Adrenal gland (tissue), 12 donors: ENCODE results near the gene ADK. TPM values are rescaled to one million over a fixed set of nuclear protein-coding genes. Genes with fewer than 3 reads are reported as not detected.

ENCODE experiments used
- DNase-seq, 7 donors: peaks; one replicate each; pipeline ENCODE4 v3.0.0-alpha.2; 2019 to 2020
- H3K27ac ChIP-seq, 5 donors: fragments of 200-600 bp; sonication (generic) in 4 of 5; 1 replicate in 3 of 5; 2 replicates in 2 of 5; pipeline versions ENCODE4 v1.5.1 to v1.8.0; 2016 to 2020; ENCODE audit warnings: mild to moderate bottlenecking in 1 of 5
- H3K27me3 ChIP-seq: fragments of 200-600 bp; 2 replicates; pipeline ENCODE4 v1.8.0; 2021
- H3K36me3 ChIP-seq, 2 donors: fragments of 200-600 bp; replicated peaks in 1 of 2; 1 replicate in 1 of 2; 2 replicates in 1 of 2; pipeline versions ENCODE4 v1.5.1 to v1.8.0; 2018 to 2022
- H3K4me1 ChIP-seq, 2 donors: fragments of 200-600 bp; replicated peaks in 1 of 2; 1 replicate in 1 of 2; 2 replicates in 1 of 2; pipeline versions ENCODE4 v1.5.1 to v1.8.0; 2018 to 2021
- H3K4me3 ChIP-seq, 4 donors: fragments of 200-600 bp; sonication (generic) in 3 of 4; one replicate each; pipeline ENCODE4 v1.5.1; 2016 to 2018
- H3K9me3 ChIP-seq, 3 donors: fragments of 200-600 bp; sonication (generic) in 1 of 3; replicated peaks in 1 of 3; 1 replicate in 2 of 3; 2 replicates in 1 of 3; pipeline versions ENCODE4 v1.5.1 to v1.8.0; 2016 to 2021
- CTCF ChIP-seq, 6 experiments: fragments of 450-650 bp in 4 of 6; fragments of 200-600 bp in 2 of 6; sonication (generic) in 1 of 6; IDR thresholded peaks; 1 replicate in 5 of 6; 2 replicates in 1 of 6; pipeline versions ENCODE4 v1.5.1 to v1.8.0; 2016 to 2021; ENCODE audit warnings: antibody characterized with exemption in 6 of 6, mild to moderate bottlenecking in 2 of 6, moderate library complexity in 1 of 6
- POLR2A ChIP-seq, 2 donors: fragments of 450-650 bp; IDR thresholded peaks; one replicate each; pipeline ENCODE4 v1.6.1; 2017; ENCODE audit warnings: antibody characterized with exemption in 2 of 2, mild to moderate bottlenecking in 2 of 2, moderate library complexity in 1 of 2
- WGBS, 4 donors: extraction: QIAGEN DNeasy Blood & Tissue Kit in 2 of 4; methylation state at CpG; one replicate each; pipeline versions ENCODE4 v1.1.5 to v1.1.7; 2013 to 2017; 5-methylcytosine and 5-hydroxymethylcytosine counted together
- intact Hi-C, 2 donors: fragments of 100-400 bp; cut with DNase I; formaldehyde crosslinking; loops; one replicate each; pipeline versions ENCODE4 v1.14.1 to v1.15.0; 2022 to 2023
- polyA plus RNA-seq, 3 donors: library from polyadenylated mRNA; stranded (reverse); fragments of 200-250 nt in 2 of 3; fragments of 350-450 nt in 1 of 3; fragmentation: Illumina TruSeq in 1 of 3; extraction: RNeasy Lipid Tissue Mini Kit (QIAGEN cat#74804) in 1 of 3; gene quantifications; one replicate each; pipeline ENCODE4 v1.2.3, GENCODE V29; 2013 to 2014
- total RNA-seq, 9 donors: library from RNA; depleted of rRNA in 4 of 9; stranded (reverse); fragments of >200 nt in 4 of 9; fragments of 120-200 nt in 1 of 9; fragmentation: NEBNext Ultra II Directional in 1 of 9; extraction: Animal tissue kit (Norgen Biotek cat#: 25700) in 1 of 9; gene quantifications; one replicate each; pipeline versions ENCODE4 v1.1.0 to v1.2.4, GENCODE V29; 2013 to 2023
- donor health status: healthy with polysubstance abuse.
- donor health status: Bipolar disorder and iron deficiency.
- donor health status: DM: yes; HTN: yes; CAD: no.
- donor health status: DM: no; HTN: no; CAD: no.
- donor health status: DM: no; HTN: no; CAD: no.
- donor health status: DM: yes; HTN: yes; CAD: no.

Gene ADK
- total and polyA plus RNA-seq, 12 donors = 8.2 to 45.5 (median 22.2) TPM

DNA sequence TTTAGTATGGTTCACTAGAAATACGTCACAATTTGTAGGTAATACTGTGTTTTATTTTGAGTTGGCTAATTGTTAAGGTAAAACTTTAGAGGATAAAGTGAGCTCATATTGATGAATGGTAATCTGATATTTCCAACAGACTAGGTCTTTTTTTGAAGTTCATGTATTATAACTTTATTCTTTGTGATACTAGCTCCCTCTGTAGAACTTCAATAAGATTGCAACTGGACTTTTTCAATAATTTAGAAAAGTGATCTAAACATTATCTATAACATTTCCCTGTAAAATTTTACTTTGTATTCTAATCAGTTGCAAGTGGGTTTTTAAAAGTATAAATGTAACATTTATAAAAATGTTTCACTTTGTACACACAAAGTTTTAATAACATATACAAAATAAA, 83.5 kb downstream of the ADK start:
- intact Hi-C loops = no loop called here
- peaks cover 0 to 20% of the 10 kb centered on the region in 2 donors for H3K4me1 ChIP-seq
- 57 to 85% (median 66%) methylated on average over 1 of the region's 1 CpG for WGBS, 4 donors
- no peaks in the 10 kb centered on the region for H3K36me3 ChIP-seq
- no peak for TF ChIP-seq POLR2A (IDR thresholded peaks at IDR 0.05)
- TF ChIP-seq CTCF (IDR thresholded peaks at IDR 0.05) = peak; percentile 16 to 59 (median 45)
- H3K4me3 ChIP-seq = no peak overlapping the region
- H3K27me3 ChIP-seq = no peaks in the 10 kb centered on the region
- no peak for DNase-seq
- H3K9me3 ChIP-seq = no peaks in the 10 kb centered on the region
- no peak overlapping the region for H3K27ac ChIP-seq

DNA sequence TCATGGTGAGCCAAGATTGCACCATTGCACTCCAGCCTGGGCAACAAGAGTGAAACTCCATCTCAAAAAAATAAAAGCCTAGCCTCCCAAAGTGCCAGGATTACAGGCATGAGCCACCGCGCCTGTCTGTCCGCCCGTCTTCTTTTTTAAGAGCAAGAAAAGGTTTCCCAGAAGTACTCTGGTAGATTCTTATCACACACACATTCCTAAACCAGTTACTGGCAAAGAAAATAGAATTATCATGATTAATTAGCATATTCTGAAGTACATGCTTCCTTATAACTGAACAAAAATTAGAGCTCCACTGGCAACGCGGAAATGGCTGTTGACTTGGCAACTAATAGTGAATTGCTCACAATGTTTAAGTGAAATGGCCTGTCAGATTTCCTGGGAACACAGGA, 87.0 kb downstream of the ADK start:
- Histone ChIP-seq H3K4me1 (peaks cover 0 to 8% of the 10 kb centered on the region in 2 donors), H3K36me3 (no peaks in the 10 kb centered on the region), H3K27ac (no peak overlapping the region), H3K9me3 (no peaks in the 10 kb centered on the region), H3K4me3 (no peak overlapping the region), H3K27me3 (no peaks in the 10 kb centered on the region)
- 56 to 75% (median 64%) methylated on average over 6 of the region's 6 CpGs for WGBS, 4 donors
- intact Hi-C loops = no loop called here
- DNase-seq = peak in 1 of 7 donors; percentile 56
- TF ChIP-seq POLR2A (IDR thresholded peaks at IDR 0.05) = no peak

GRCh38 chr10:74238516-74238915, 87.5 kb downstream of the ADK start:
- no peak overlapping the region for H3K4me3 ChIP-seq

DNA sequence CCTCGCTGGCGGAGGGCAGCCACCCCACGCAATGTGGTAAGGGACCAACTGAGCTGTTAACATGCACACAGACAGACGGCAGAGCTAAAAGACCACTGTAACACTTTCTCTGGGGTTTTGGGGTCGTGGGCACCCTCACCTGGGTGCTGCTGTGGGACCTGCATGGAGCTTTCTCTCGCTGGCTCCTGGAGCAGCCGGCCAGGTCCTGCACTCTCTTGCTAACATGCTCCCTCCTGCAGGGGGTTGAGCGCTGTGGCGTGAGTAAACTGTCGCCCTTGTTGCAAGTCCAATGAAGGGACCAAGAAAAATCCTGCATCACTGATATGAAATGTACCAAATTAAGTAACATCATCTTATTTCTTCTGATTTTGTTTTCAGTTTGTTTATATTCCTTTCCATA, 92.0 kb downstream of the ADK start:
- Histone ChIP-seq H3K36me3 (no peaks in the 10 kb centered on the region), H3K4me3 (no peak overlapping the region), H3K9me3 (no peaks in the 10 kb centered on the region), H3K4me1 (peaks cover 0 to 7% of the 10 kb centered on the region in 2 donors), H3K27ac (no peak overlapping the region), H3K27me3 (no peaks in the 10 kb centered on the region)
- intact Hi-C loops = loop anchor here (10.0 kb wide), 2 partner anchors 862 to 992 kb away; partner anchors contain the start of gene COMTD1 (in 2 of the 2)
- TF ChIP-seq CTCF (IDR thresholded peaks at IDR 0.05) = no peak
- TF ChIP-seq POLR2A (IDR thresholded peaks at IDR 0.05) = no peak
- DNase-seq = no peak
- WGBS, 4 donors = 86 to 97% (median 91%) methylated on average over 10 of the region's 10 CpGs

More at GRCh38 chr10:74238516-74238915, 87.5 kb downstream of the ADK start:
- no peak for DNase-seq
- Histone ChIP-seq H3K36me3 (no peaks in the 10 kb centered on the region), H3K27me3 (no peaks in the 10 kb centered on the region), H3K9me3 (no peaks in the 10 kb centered on the region), H3K4me1 (peaks cover 0 to 8% of the 10 kb centered on the region in 2 donors), H3K27ac (no peak overlapping the region)
- no peak for TF ChIP-seq CTCF (IDR thresholded peaks at IDR 0.05)
- intact Hi-C loops = no loop called here
- WGBS, 4 donors = 91 to 94% (median 93%) methylated on average over 2 of the region's 2 CpGs

DNA sequence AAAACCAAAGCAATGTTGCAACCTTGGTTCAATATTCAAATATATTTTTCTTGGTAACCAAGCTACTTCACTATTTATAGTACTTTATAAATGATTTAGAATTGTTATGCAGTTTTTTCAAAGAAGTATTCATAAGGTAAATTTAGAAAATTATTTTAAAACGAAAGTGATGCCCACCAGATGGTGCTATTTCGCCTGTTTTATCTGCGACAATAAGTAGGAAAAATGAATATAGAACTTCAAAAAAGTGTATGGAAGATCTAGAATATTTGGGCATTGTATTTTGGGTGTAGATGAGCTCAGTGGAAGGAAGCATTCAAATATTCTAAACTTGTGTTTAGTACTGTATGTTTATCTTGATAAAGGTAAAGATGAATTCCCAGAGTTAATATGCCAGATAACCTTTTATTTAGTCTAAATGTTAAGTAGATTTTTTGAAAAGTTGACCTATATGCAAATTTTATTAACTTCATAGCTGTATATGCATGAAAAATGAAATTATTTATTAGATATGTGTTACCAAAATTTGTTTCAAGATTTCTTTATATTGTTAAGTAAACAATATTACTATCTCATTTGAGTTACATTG, 93.2 kb downstream of the ADK start:
- Histone ChIP-seq H3K36me3 (no peaks in the 10 kb centered on the region), H3K4me3 (no peak overlapping the region), H3K9me3 (no peaks in the 10 kb centered on the region), H3K27me3 (no peaks in the 10 kb centered on the region), H3K27ac (no peak overlapping the region), H3K4me1 (no peaks in the 10 kb centered on the region)
- WGBS, 4 donors = 3 to 7% (median 4%) methylated on average over 3 of the region's 3 CpGs
- DNase-seq = peak in 2 of 7 donors; percentile 42 to 51
- intact Hi-C loops = loop anchor here (10.0 kb wide), 2 partner anchors 861 to 991 kb away; partner anchors contain the start of gene COMTD1 (in 2 of the 2)
- TF ChIP-seq CTCF (IDR thresholded peaks at IDR 0.05) (peak; percentile 44 to 72 (median 53)), POLR2A (IDR thresholded peaks at IDR 0.05) (no peak)
